Gastrocnemius medialis (tissue), 4 donors: ENCODE results near the gene PATL2.

ENCODE experiments used
- POLR2A ChIP-seq, 2 donors: fragments of 450-650 bp; IDR thresholded peaks; one replicate each; pipeline ENCODE4 v1.6.1; 2017; ENCODE audit warnings: antibody characterized with exemption in 2 of 2, mild to moderate bottlenecking in 2 of 2, moderate library complexity in 2 of 2
- TF ChIP-seq, protein P1 (sequence below), 5 experiments: fragments of 450-650 bp in 3 of 5; fragments of 200-600 bp in 2 of 5; sonication (generic) in 2 of 5; IDR thresholded peaks in 4 of 5; conservative IDR thresholded peaks in 1 of 5; 1 replicate in 4 of 5; 2 replicates in 1 of 5; pipeline ENCODE4 v1.5.1; 2016 to 2019; ENCODE audit warnings: antibody characterized with exemption in 5 of 5, mild to moderate bottlenecking in 3 of 5, moderate library complexity in 3 of 5

DNA sequence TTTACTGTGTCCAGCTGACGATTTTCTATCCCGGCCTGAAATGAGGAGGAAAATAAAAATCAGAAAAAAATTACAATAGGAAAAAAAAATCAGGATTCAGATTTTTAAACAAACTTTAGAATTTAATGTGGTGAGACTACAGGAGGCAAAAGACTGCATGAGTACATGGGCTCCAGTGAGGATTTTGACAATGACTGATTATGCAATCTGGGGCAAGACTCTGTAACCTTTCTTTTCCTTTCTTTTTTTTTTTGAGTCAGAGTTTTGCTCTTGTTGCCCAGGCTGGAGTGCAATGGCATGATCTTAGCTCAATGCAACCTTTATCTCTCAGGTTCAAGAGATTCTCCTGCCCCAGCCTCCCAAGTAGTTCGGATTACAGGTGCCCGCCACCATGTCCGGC lies 77.5 kb downstream of the PATL2 start:
- TF ChIP-seq, protein P1, sequence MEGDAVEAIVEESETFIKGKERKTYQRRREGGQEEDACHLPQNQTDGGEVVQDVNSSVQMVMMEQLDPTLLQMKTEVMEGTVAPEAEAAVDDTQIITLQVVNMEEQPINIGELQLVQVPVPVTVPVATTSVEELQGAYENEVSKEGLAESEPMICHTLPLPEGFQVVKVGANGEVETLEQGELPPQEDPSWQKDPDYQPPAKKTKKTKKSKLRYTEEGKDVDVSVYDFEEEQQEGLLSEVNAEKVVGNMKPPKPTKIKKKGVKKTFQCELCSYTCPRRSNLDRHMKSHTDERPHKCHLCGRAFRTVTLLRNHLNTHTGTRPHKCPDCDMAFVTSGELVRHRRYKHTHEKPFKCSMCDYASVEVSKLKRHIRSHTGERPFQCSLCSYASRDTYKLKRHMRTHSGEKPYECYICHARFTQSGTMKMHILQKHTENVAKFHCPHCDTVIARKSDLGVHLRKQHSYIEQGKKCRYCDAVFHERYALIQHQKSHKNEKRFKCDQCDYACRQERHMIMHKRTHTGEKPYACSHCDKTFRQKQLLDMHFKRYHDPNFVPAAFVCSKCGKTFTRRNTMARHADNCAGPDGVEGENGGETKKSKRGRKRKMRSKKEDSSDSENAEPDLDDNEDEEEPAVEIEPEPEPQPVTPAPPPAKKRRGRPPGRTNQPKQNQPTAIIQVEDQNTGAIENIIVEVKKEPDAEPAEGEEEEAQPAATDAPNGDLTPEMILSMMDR (IDR thresholded peaks at IDR 0.05 in 4 of 5, conservative IDR thresholded peaks at IDR 0.05 in 1 of 5) = no peak
- TF ChIP-seq POLR2A (IDR thresholded peaks at IDR 0.05) = no peak
